ENCODE data around the gene CERS3.

CERS3 gene

GRCh38 chr15:100528833-100529428 lies at the start of gene CERS3:
Gene CERS3 (minus strand): TSS chr15:100528950. CDS start chr15:100501849, 27,101 bp downstream.
- in situ Hi-C loops (cut with HindIII; ENCODE audit: low sequenced_read_pairs): no loop called here

GRCh38 chr15:100573526-100573925 lies 44.8 kb upstream of the CERS3 start:
- in situ Hi-C loops (cut with HindIII; ENCODE audit: low sequenced_read_pairs): no loop called here

GRCh38 chr15:100572362-100572983 lies 43.7 kb upstream of the CERS3 start:
- in situ Hi-C loops (cut with HindIII; ENCODE audit: low sequenced_read_pairs): no loop called here

GRCh38 chr15:100571592-100572167 lies 42.9 kb upstream of the CERS3 start:
- in situ Hi-C loops (cut with HindIII; ENCODE audit: low sequenced_read_pairs): no loop called here

- in situ Hi-C loops (cut with HindIII; ENCODE audit: low sequenced_read_pairs): no loop called here
These were observed 42.1 kb upstream of the CERS3 start for GRCh38 chr15:100570735-100571313.

- in situ Hi-C loops (cut with HindIII; ENCODE audit: low sequenced_read_pairs): no loop called here
These were observed 41.5 kb upstream of the CERS3 start for GRCh38 chr15:100570275-100570674.

GRCh38 chr15:100569391-100569790 lies 40.6 kb upstream of the CERS3 start:
- in situ Hi-C loops (cut with HindIII; ENCODE audit: low sequenced_read_pairs): no loop called here

- in situ Hi-C loops (cut with HindIII; ENCODE audit: low sequenced_read_pairs): no loop called here
These were observed 38.3 kb upstream of the CERS3 start for GRCh38 chr15:100566850-100567628.

- in situ Hi-C loops (cut with HindIII; ENCODE audit: low sequenced_read_pairs): no loop called here
These were observed 36.8 kb upstream of the CERS3 start for GRCh38 chr15:100565591-100565990.

- in situ Hi-C loops (cut with HindIII; ENCODE audit: low sequenced_read_pairs): no loop called here
These were observed 31.6 kb upstream of the CERS3 start for GRCh38 chr15:100560323-100560722.

- in situ Hi-C loops (cut with HindIII; ENCODE audit: low sequenced_read_pairs): no loop called here
These were observed 30.6 kb upstream of the CERS3 start for GRCh38 chr15:100559330-100559729.

GRCh38 chr15:100558771-100559254 lies 30.1 kb upstream of the CERS3 start:
- in situ Hi-C loops (cut with HindIII; ENCODE audit: low sequenced_read_pairs): no loop called here

- in situ Hi-C loops (cut with HindIII; ENCODE audit: low sequenced_read_pairs): no loop called here
These were observed 24.7 kb upstream of the CERS3 start for GRCh38 chr15:100553468-100553867.

GRCh38 chr15:100547961-100548360 lies 19.2 kb upstream of the CERS3 start:
- in situ Hi-C loops (cut with HindIII; ENCODE audit: low sequenced_read_pairs): no loop called here

GRCh38 chr15:100544946-100545345 lies 16.2 kb upstream of the CERS3 start:
- in situ Hi-C loops (cut with HindIII; ENCODE audit: low sequenced_read_pairs): no loop called here

- in situ Hi-C loops (cut with HindIII; ENCODE audit: low sequenced_read_pairs): no loop called here
These were observed 15.6 kb upstream of the CERS3 start for GRCh38 chr15:100544338-100544841.

- in situ Hi-C loops (cut with HindIII; ENCODE audit: low sequenced_read_pairs): no loop called here
These were observed 13.5 kb upstream of the CERS3 start for GRCh38 chr15:100542290-100542689.

GRCh38 chr15:100537331-100537730 lies 8.6 kb upstream of the CERS3 start:
- in situ Hi-C loops (cut with HindIII; ENCODE audit: low sequenced_read_pairs): no loop called here

GRCh38 chr15:100536733-100537132 lies 8.0 kb upstream of the CERS3 start:
- in situ Hi-C loops (cut with HindIII; ENCODE audit: low sequenced_read_pairs): no loop called here

GRCh38 chr15:100533886-100534285 lies 5.1 kb upstream of the CERS3 start:
- in situ Hi-C loops (cut with HindIII; ENCODE audit: low sequenced_read_pairs): no loop called here

GRCh38 chr15:100531823-100532327 lies 3.1 kb upstream of the CERS3 start:
- in situ Hi-C loops (cut with HindIII; ENCODE audit: low sequenced_read_pairs): no loop called here
